Iris pigment epithelial cell (primary cell): ENCODE measurements around the gene CASP5.
"Not testable (repeated sequence)": the region's sequence is repeated elsewhere in the genome, so short reads cannot be mapped to it uniquely, and the experiment has no call there.

ENCODE experiments used
- DNase-seq: peaks from one replicate; pipeline ENCODE4 v3.0.0-alpha.2; 2011; ENCODE audit warnings: low read depth

CASP5 gene

DNA sequence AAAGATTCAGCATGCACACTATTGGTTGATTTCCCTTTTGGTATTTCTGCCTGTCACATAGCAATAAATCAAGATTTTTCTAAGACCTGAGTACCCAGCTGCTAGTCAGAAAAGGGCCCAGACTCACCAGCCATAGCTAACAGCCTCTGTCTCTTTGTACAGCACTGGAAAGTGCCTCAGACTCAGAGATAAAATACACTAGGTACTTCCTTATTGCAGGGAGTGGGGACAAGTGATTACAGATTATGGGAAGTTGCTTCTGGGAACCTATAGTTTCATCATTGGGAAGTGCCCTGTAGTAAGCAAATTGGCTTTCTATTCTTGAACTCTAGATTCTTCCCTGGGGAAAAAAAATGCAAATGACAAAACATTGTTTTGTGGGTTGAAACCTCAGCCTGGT is at the start of gene CASP5:
TSS of gene CASP5 (minus strand) at position 166 of the 400 bp plus-strand sequence. CDS start at position 134, 32 bp downstream.
- DNase-seq = no peak

- DNase-seq = not testable (repeated sequence)
Observed at GRCh38 chr11:105072080-105072479, 49.1 kb upstream of the CASP5 start.

- DNase-seq = no peak
Observed at GRCh38 chr11:105071089-105071732, 48.2 kb upstream of the CASP5 start.

DNA sequence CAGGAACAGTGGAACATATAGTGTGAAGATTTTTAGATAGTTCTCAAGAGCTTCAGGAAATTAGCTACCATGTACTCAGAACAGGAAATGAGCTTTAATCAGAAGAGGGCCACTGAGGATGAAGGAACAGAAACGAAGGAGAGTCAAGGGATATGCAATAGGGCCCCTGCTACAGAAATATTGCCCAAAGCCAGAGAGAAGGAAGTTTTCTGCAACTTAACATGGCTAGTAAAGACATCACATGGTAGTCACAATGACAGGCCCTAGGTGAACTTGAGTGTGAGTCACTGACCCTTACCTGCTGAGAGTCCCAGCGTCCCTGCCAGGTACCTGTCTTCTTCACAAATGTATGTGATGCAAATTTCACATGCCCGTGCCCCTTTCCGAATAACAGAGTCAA is 47.3 kb upstream of the CASP5 start:
- DNase-seq = no peak

DNA sequence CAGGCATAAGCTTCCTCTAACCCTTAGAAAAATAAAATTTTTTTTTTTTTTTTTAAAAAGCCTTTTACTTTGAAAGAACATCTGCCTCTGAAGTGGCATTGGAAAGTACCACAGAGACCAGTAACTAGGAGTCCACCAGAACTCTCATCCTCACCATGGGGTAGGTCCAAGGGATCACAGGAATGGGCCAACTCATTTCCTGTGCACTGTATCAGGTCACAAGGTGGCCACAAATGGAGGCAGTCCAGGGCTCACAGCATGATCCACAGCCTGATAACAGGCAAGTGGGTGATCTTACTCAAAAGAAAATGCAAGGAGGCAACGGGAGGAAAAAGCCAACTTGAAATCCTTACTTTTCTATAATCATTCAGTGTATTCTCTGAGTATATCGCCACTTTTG is 46.8 kb upstream of the CASP5 start:
- not testable (repeated sequence) for DNase-seq

DNA sequence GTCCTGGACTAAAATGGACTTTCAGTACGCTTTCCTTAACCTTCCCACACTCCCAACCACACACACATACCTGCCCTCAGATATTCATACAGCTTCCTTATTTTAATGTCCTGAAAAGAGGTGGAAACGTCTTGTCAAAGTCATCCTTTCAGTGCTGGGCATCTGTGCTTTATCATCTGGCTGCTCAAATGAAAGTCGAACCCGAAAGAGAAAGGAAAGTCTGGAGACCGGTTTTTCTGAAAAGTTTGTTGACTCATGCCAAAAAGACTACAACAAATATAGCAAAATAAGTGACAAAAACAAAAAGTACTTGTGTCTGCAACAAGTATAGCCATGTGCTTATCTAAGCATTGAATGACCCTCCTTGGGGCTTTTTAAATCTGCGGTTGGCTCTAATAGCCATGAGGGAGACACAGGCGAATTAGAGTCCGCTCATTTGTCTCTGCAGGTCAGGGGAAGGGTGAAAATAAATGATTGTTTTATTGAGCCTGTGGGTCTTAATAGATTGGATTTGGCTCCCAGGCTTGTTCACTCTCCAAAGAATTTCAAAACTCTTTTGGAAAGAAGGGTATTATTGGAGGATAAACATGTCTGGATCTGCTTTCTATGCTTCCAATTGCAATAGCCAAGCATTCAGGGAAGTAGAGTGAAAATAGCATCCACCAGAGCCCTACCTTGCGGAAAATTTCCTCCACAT is 40.4 kb upstream of the CASP5 start:
- not testable (repeated sequence) for DNase-seq

- DNase-seq = no peak
Observed at GRCh38 chr11:105057432-105057831, 34.5 kb upstream of the CASP5 start.

DNA sequence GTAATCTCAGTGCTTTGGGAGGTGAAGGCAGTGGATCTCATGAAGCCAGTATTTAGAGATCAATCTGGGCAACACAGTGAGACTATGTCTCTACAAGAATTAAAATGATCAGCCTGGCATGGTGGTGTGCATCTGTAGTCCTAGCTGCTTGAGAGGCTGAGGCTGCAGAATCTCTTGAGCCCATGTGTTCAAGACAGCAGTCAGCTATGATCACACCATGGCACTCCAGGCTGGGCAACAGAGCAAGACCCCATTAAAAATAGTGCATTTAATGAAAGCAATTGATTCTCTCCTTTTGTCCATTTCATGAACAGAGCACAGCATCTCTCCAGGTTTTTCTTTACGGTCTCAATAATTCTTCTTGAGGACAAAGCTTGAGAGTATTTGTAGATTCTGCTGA is 33.5 kb upstream of the CASP5 start:
- DNase-seq = no peak

DNA sequence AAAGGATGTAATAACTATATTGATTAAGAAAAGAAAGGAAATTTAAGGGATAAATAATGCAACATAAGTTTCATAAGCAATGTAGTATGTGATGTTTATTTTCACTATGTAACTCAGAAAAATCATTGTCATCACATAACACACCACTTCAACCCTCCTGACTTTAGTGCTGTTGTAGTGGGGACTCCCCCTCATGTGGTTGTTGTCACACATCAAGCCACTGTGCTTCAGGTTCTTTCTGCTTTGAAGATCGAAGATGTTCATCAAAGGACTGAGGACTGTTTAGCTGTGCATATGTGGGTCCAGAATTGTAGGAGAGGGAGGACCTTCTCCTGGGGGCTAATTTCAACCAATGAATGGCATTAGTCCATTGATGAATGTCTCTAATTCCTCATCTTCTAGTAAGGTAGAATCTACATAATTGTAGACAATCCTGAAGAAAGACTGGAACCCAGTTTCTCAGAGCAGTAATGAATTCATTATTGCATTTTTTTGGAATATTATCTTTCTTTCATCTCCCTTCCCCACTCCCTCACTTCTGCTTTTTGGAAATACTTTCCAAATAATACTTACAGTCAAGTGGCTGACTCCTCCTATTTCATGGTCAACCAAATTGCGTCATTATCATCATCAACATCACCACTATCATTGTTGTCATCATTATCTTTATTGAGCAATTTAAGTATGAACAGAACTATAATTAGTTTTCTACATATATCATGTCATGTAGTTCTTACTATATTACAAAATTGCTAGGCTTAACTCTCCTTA is 31.9 kb upstream of the CASP5 start:
- no peak for DNase-seq

DNA sequence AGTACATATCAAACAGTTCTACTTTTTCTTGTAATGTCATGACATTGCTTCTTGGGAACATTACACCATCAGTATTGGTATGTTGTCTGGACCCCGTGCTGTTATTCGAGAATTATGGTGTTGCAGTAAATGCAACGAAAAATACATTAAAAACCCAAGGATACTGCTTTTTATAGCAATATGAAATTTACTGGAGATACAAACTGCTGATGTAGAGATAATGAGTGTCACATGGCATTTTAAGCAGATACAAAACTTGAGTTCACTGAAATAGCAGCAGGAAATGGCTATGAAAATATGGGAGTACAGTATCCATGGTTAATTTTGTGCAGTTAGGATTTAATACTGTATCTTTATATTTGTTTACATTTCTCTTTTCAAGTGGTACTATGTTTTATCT is 29.5 kb upstream of the CASP5 start:
- no peak for DNase-seq

GRCh38 chr11:105051559-105051958 is 28.6 kb upstream of the CASP5 start:
- no peak for DNase-seq

- DNase-seq = no peak
Observed at GRCh38 chr11:105049481-105049880, 26.5 kb upstream of the CASP5 start.

DNA sequence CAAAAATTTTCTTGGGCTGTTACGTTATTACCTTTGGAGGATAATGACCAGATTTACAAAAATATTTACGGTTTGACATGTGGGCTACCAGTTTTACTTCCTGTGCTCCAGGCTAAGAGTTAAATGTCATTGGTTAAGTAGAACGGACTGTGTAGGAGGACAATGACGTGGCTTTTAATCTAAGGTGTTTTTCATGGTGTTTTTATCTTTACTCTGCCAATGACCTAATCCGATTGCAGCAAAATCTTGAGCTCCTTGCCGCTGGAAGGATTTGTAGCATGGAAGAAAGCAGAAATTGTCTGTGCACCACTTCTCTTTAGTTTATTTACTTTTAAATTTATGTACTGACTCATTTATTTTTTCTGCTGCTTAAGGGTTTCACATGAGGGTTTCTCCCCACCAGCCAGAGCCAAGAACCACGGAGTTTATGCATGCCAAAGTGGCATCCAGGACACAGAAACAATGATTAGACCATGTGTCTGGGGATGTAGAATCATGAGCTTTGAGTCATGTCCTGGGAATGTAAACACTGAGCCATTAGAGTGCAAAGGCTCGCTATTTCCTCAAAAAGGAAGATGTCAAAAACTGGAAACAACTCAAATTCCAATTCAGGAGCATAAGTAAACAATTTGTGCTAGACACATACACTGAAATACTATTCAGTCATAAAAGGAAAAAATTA is 24.1 kb upstream of the CASP5 start:
- peak; percentile 100 for DNase-seq

- DNase-seq = peak; percentile 48
Observed at GRCh38 chr11:105045676-105046296, 22.8 kb upstream of the CASP5 start.

GRCh38 chr11:105044557-105045524 is 21.9 kb upstream of the CASP5 start, which contains the start of gene CARD16:
TSS of gene CARD16 (minus strand) at chr11:105045335. CDS start at chr11:105045297, 38 bp downstream.
- peak; percentile 90 for DNase-seq

DNA sequence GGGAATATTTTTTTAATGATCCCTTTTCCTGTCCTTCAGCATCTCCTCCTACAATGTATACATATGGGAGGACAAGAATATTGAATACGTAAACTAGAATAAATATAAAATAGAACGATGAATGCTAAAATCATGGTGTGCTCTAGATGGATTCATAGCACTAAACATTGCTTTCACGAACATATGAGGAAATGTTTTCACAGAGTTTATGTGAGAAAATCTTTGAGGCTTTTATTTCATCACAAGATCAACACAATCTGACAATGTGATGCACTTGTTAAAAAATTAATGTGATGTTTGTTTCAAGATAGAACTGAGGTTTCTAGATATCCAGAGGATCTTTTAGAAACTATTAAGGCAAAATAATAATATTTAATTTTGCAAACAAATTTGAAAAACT is 19.2 kb upstream of the CASP5 start:
- DNase-seq = no peak

GRCh38 chr11:105040703-105041102 is 17.7 kb upstream of the CASP5 start:
- DNase-seq = no peak

GRCh38 chr11:105034813-105035620 is 12.0 kb upstream of the CASP5 start, which contains the start of gene CASP1:
TSS of gene CASP1 (minus strand) at chr11:105035144. CDS start at chr11:105035113, 31 bp downstream.
- peak; percentile 92 for DNase-seq

GRCh38 chr11:105034388-105034787 is 11.4 kb upstream of the CASP5 start:
- not testable (repeated sequence) for DNase-seq

- DNase-seq = no peak
Observed at GRCh38 chr11:105033781-105034180, 10.8 kb upstream of the CASP5 start.
